HAP-1 (cell line): ENCODE data around the gene ZNF474.

Experiments
- DNase-seq, 2 experiments: peaks; one replicate each; pipeline ENCODE4 v3.0.0-alpha.2; 2016 to 2020; ENCODE audit warnings: low spot score in 2 of 2
- H3K27me3 ChIP-seq: fragments of 250-450 bp; sonication (Bioruptor Pico); 2 replicates; pipeline ENCODE4 v1.5.1; 2020; ENCODE audit warnings: low read depth, mild to moderate bottlenecking, moderate library complexity
- H3K36me3 ChIP-seq: fragments of 250-450 bp; sonication (Bioruptor Pico); replicated peaks from 2 replicates; pipeline ENCODE4 v1.5.1; 2020; ENCODE audit warnings: mild to moderate bottlenecking
- H3K4me1 ChIP-seq: fragments of 250-450 bp; sonication (Bioruptor Pico); 2 replicates; pipeline ENCODE4 v1.5.1; 2020; ENCODE audit warnings: mild to moderate bottlenecking
- H3K4me3 ChIP-seq: fragments of 250-450 bp; sonication (Bioruptor Pico); 2 replicates; pipeline ENCODE4 v1.5.1; 2020; ENCODE audit warnings: mild to moderate bottlenecking, moderate library complexity
- H3K9me3 ChIP-seq: fragments of 250-450 bp; sonication (Bioruptor Pico); 2 replicates; pipeline ENCODE4 v1.5.1; 2020; ENCODE audit warnings: mild to moderate bottlenecking, moderate library complexity
- in situ Hi-C: fragments of 300-500 bp; cut with MboI; formaldehyde crosslinking; loops from 3 replicates; pipeline ENCODE4 v1.14.3; 2020; ENCODE audit warnings: low sequenced_read_pairs, inconsistent platforms, mixed read lengths

The ZNF474 gene

DNA sequence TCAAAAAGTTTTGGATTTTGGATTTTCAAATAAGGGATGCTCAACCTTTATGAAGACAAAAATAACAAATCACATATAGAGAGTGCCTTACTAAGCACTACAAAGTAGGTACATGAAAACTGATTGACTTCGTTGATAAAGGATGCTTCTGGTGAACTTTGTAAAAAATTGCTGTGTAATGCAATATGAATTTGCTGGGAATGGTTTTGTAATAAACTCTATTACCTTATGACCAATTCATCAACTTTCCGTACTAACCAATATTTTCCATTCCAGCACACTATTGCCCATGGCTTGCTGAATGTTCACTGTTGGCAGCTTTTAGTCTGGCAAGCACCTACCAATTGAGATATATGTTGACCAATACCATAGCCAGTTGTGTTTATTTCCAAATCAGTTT lies 23.4 kb upstream of the ZNF474 start:
- no peak for DNase-seq
- in situ Hi-C loops, result loop anchor here (10.0 kb wide), 1 partner anchor 141 kb away; the partner anchor contains the start of gene SRFBP1
- peaks cover 10% of the 10 kb centered on the region for H3K4me1 ChIP-seq
- H3K9me3 ChIP-seq, result no peaks in the 10 kb centered on the region
- 0 out of 2 replicates have a peak, but pooled peaks cover 3% of the 10 kb centered on the region for H3K27me3 ChIP-seq
- H3K4me3 ChIP-seq, result no peak overlapping the region
- H3K36me3 ChIP-seq, result no peaks in the 10 kb centered on the region

DNA sequence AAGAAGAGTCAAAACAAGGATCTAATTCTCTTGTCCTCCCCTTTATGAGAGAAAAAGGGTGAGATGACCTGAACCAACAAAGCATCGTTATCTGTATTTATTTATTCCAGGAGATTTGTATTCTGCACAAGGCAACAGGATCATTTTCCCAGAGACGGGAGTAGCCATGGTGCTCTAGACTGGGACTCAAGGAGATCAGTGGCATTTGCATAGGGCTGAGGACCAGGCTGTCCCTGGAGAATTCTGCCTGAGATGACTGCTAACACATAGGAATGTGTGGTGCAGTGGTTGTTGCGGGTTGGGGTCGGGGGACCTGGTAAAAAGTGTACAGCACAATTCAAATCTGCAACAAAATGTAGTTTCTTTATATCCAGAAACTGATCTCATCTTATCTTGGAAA lies 22.3 kb upstream of the ZNF474 start:
- in situ Hi-C loops, result loop anchor here (10.0 kb wide), 1 partner anchor 142 kb away; the partner anchor contains the start of gene SRFBP1
- no peaks in the 10 kb centered on the region for H3K4me1 ChIP-seq
- no peak overlapping the region for H3K4me3 ChIP-seq
- DNase-seq, result no peak
- H3K36me3 ChIP-seq, result no peaks in the 10 kb centered on the region
- H3K9me3 ChIP-seq, result no peaks in the 10 kb centered on the region
- 0 out of 2 replicates have a peak, but pooled peaks cover 3% of the 10 kb centered on the region for H3K27me3 ChIP-seq

DNA sequence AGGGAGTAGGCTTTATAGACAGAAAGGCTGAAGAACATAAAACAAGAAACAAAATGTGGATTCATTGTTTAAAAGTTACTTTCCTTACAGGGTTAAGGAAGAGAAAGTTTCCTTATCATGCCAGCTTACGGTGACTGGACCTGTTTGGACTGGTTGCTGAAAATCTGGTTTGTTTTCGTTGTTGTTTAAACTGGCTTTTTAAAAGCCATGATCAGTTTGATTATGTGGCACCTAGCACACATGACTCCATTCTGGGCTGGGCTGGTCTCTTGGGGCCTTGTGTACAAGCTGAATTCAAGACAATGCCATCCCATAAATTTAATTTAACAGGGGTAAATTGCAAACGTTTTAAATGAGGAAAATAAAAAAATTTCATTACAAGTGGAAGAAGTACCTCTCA lies 18.4 kb upstream of the ZNF474 start:
- in situ Hi-C loops, result no loop called here
- no peak overlapping the region for H3K4me3 ChIP-seq
- no peaks in the 10 kb centered on the region for H3K36me3 ChIP-seq
- no peak for DNase-seq
- no peaks in the 10 kb centered on the region for H3K4me1 ChIP-seq
- H3K27me3 ChIP-seq, result no peaks in the 10 kb centered on the region
- H3K9me3 ChIP-seq, result no peaks in the 10 kb centered on the region

- no peaks in the 10 kb centered on the region for H3K4me1 ChIP-seq
- no peaks in the 10 kb centered on the region for H3K27me3 ChIP-seq
- H3K36me3 ChIP-seq, result no peaks in the 10 kb centered on the region
- in situ Hi-C loops, result no loop called here
- DNase-seq, result no peak
- H3K9me3 ChIP-seq, result no peaks in the 10 kb centered on the region
- H3K4me3 ChIP-seq, result no peak overlapping the region
Measured at GRCh38 chr5:122111460-122111859, 17.9 kb upstream of the ZNF474 start.

- DNase-seq, result no peak
- Histone ChIP-seq H3K4me1 (no peaks in the 10 kb centered on the region), H3K27me3 (no peaks in the 10 kb centered on the region), H3K9me3 (no peaks in the 10 kb centered on the region), H3K4me3 (no peak overlapping the region), H3K36me3 (no peaks in the 10 kb centered on the region)
- in situ Hi-C loops, result no loop called here
Measured at GRCh38 chr5:122112063-122112462, 17.3 kb upstream of the ZNF474 start.

DNA sequence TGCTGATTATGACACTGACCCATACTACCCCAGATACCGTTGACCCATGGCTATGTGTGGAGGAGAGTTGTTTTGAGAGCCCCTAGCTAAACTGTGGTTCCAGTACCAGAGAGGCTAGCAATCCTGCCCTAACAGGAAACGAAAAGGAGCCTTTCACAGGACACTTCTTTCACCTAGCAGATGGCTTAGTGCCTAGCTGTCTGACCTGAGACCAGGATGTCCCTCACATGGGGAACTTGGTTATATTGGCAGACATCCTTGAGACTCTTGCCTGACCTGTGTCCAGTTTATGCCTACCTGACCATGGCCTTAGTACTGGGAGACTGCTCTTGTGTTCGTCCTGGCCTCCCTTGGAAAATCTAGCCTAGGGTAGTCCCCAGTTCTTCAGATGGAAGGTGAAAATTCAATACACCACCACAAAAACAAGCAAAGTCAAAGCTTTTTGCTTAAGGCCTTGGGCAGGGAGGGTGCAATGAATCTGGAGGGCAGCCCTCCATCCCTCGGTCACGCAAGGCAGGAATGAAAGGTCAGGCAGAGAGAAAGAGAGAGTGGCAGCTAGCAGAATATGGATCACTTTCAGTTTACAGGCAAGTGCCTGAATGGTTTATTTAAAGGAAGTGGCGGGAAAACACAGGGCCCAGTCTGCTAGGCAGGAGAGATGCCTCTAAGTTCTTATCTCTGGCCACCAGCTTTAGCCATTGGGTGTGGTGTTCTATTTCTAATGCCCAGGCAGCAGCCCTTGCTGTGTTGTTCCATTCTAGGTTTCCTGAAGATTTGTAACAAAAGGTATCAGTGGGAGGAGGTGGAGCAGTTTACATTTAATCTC lies 16.4 kb upstream of the ZNF474 start:
- Histone ChIP-seq H3K4me1 (no peaks in the 10 kb centered on the region), H3K36me3 (no peaks in the 10 kb centered on the region), H3K9me3 (no peaks in the 10 kb centered on the region), H3K4me3 (no peak overlapping the region), H3K27me3 (no peaks in the 10 kb centered on the region)
- DNase-seq, result no peak
- in situ Hi-C loops, result no loop called here

- in situ Hi-C loops, result no loop called here
- H3K36me3 ChIP-seq, result no peaks in the 10 kb centered on the region
- no peaks in the 10 kb centered on the region for H3K27me3 ChIP-seq
- no peaks in the 10 kb centered on the region for H3K4me1 ChIP-seq
- H3K9me3 ChIP-seq, result no peaks in the 10 kb centered on the region
- no peak overlapping the region for H3K4me3 ChIP-seq
- no peak for DNase-seq
Measured at GRCh38 chr5:122114501-122114900, 14.8 kb upstream of the ZNF474 start.

DNA sequence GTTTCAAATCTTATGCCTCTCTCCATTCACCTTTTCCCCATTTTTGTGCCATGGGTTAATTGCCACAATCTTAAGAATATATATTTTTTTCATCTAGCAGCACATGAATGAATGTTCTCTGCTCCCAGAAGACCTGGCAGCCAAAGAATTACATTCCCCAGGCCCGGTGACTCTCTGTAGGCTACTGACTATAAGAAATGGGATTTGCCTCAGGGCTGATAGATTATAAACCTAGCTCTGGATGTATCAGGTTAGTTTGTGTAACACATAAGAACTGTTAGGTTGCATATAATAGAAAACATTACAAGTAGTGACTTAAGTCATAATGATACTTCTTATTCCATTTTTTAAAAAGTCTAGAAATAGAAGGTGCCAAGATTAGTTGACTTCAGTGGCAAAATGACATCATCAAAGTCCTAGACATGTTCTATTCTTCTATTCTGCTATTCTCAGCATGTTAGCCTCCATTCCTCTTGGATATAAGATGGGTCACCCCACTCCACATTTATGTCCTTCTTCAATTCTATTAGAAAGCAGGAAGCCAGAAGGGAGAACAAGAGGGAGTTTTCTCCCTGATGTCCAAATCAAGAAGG lies 10.9 kb upstream of the ZNF474 start:
- in situ Hi-C loops, result no loop called here
- no peak for DNase-seq
- no peaks in the 10 kb centered on the region for H3K27me3 ChIP-seq
- H3K9me3 ChIP-seq, result no peaks in the 10 kb centered on the region
- no peaks in the 10 kb centered on the region for H3K4me1 ChIP-seq
- H3K36me3 ChIP-seq, result no peaks in the 10 kb centered on the region
- H3K4me3 ChIP-seq, result no peak overlapping the region

DNA sequence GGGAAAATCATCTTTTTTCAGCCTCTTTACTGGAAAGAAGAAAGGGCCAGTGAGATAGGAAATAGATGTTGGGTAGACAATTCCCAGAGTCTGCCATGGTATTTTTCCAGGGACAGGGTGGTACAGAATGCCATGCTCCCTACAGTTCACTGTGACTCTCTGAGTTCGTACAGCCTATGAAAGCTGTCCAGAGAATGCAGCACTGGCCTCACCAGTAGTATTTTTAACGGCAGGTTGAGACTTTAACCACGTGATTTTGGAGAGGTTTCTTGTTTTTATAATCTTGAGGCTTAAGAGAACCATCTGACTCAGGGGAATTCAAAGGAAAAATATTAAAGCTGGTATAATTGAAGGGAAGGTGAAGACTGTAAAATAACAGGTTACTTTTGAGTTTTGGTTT lies 10.1 kb upstream of the ZNF474 start:
- in situ Hi-C loops, result no loop called here
- H3K27me3 ChIP-seq, result no peaks in the 10 kb centered on the region

DNA sequence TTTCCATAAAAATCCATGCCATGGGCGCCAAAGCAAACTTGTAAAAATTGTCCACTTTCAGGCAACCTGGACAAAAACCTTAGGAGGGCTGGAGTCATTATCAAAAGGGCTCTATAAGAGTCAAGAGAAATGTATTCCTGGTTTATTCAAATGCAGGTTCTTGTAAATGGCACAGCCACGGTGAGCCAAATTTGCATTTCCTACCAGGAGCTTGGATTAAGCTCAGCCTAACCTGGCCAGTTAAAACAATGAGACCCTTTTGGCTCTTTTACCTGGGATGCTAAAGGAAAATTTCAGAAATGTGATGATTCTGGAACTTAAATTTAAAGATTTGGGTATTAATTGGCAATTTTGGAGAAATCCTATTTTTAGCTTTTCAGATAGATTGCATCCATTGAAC lies 8.9 kb upstream of the ZNF474 start:
- no peaks in the 10 kb centered on the region for H3K4me1 ChIP-seq
- no peaks in the 10 kb centered on the region for H3K36me3 ChIP-seq
- in situ Hi-C loops, result no loop called here
- H3K27me3 ChIP-seq, result no peaks in the 10 kb centered on the region
- DNase-seq, result no peak
- H3K9me3 ChIP-seq, result no peaks in the 10 kb centered on the region
- no peak overlapping the region for H3K4me3 ChIP-seq

More for the DNA sequence above, 10.1 kb upstream of the ZNF474 start:
- Histone ChIP-seq H3K9me3 (no peaks in the 10 kb centered on the region), H3K36me3 (no peaks in the 10 kb centered on the region), H3K4me3 (no peak overlapping the region), H3K4me1 (no peaks in the 10 kb centered on the region)
- no peak for DNase-seq

GRCh38 chr5:122120957-122121356 lies 8.4 kb upstream of the ZNF474 start:
- in situ Hi-C loops, result no loop called here
- Histone ChIP-seq H3K4me3 (no peak overlapping the region), H3K4me1 (no peaks in the 10 kb centered on the region), H3K36me3 (no peaks in the 10 kb centered on the region), H3K27me3 (no peaks in the 10 kb centered on the region), H3K9me3 (no peaks in the 10 kb centered on the region)
- no peak for DNase-seq

GRCh38 chr5:122121479-122122465 lies 7.6 kb upstream of the ZNF474 start:
- H3K4me3 ChIP-seq, result no peak overlapping the region
- in situ Hi-C loops, result no loop called here
- H3K9me3 ChIP-seq, result no peaks in the 10 kb centered on the region
- H3K4me1 ChIP-seq, result no peaks in the 10 kb centered on the region
- no peak for DNase-seq
- H3K27me3 ChIP-seq, result no peaks in the 10 kb centered on the region
- H3K36me3 ChIP-seq, result no peaks in the 10 kb centered on the region

DNA sequence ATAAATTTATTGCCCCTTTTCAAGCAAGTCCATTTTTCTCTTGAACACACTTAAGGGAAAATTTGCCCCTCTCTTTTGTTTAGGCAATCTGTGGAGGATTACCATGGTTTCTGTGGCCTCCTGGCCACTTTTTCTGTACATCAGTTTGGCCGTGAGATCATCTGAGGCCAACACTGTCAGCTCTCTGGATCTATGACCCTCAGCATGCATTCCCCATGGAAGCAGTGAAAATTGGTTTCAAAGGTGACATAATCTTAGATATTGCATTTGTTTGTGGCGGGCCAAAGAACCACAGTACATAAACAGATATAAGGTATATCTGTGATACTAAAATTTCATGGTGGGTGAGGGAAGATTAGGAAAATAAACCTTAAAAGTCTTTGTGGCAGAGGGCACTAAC lies 4.6 kb upstream of the ZNF474 start:
- no peak for DNase-seq
- H3K27me3 ChIP-seq, result no peaks in the 10 kb centered on the region
- no peak overlapping the region for H3K4me3 ChIP-seq
- in situ Hi-C loops, result no loop called here
- H3K9me3 ChIP-seq, result no peaks in the 10 kb centered on the region
- H3K4me1 ChIP-seq, result peaks cover 4% of the 10 kb centered on the region
- H3K36me3 ChIP-seq, result no peaks in the 10 kb centered on the region
